HG03139 (cell line): ENCODE measurements around the gene RPS2.
"Not testable (repeated sequence)": the region's sequence is repeated elsewhere in the genome, so short reads cannot be mapped to it uniquely, and the experiment has no call there.

Experiments
- ATAC-seq: cut with Tn5 transposase; IDR thresholded peaks from one replicate; pipeline ENCODE4 v1.9.1; 2021; ENCODE audit not compliant: unreplicated experiment

The RPS2 gene

GRCh38 chr16:1965396-1966001 lies 873 bp upstream of the RPS2 start:
- ATAC-seq = no peak

GRCh38 chr16:1963806-1964505 lies 670 bp downstream of the RPS2 start:
- no peak for ATAC-seq

- not testable (repeated sequence) for ATAC-seq
These were observed 2.2 kb downstream of the RPS2 start for GRCh38 chr16:1962161-1963153.

GRCh38 chr16:1961651-1962067 lies 3.0 kb downstream of the RPS2 start:
- ATAC-seq = no peak

GRCh38 chr16:1960665-1961630 lies 3.7 kb downstream of the RPS2 start:
- no peak for ATAC-seq

- peak; percentile 45 for ATAC-seq
These were observed 5.2 kb downstream of the RPS2 start, which contains the start of gene NDUFB10 for GRCh38 chr16:1959269-1960039. Gene NDUFB10 (plus strand): TSS chr16:1959538. CDS start chr16:1959625, 87 bp downstream.

- no peak for ATAC-seq
These were observed 5.8 kb downstream of the RPS2 start for GRCh38 chr16:1958715-1959268.

- not testable (repeated sequence) for ATAC-seq
These were observed 6.5 kb downstream of the RPS2 start for GRCh38 chr16:1958143-1958491.

GRCh38 chr16:1957434-1958142 lies 7.0 kb downstream of the RPS2 start:
- not testable (repeated sequence) for ATAC-seq

GRCh38 chr16:1953734-1954133 lies 10.9 kb downstream of the RPS2 start:
- no peak for ATAC-seq

- no peak for ATAC-seq
These were observed 14.1 kb downstream of the RPS2 start for GRCh38 chr16:1950559-1950958.

GRCh38 chr16:1950047-1950446 lies 14.6 kb downstream of the RPS2 start:
- ATAC-seq = no peak

- ATAC-seq = no peak
These were observed 15.1 kb downstream of the RPS2 start for GRCh38 chr16:1949507-1949906.

GRCh38 chr16:1947369-1947670 lies 17.3 kb downstream of the RPS2 start:
- no peak for ATAC-seq

GRCh38 chr16:1946495-1947368 lies 17.9 kb downstream of the RPS2 start:
- ATAC-seq = no peak

GRCh38 chr16:1945559-1946391 lies 18.9 kb downstream of the RPS2 start:
- ATAC-seq = no peak

GRCh38 chr16:1944612-1945199 lies 19.9 kb downstream of the RPS2 start:
- ATAC-seq = no peak
